NCI-H2196 treated with DMSO at 0.1 percent for 48 hours (cell line): ENCODE results near the gene TTC28.

Source experiments
- DNase-seq: peaks from one replicate; lab custom pipeline; 2025; ENCODE audit not compliant: unreplicated experiment; lab: John Stamatoyannopoulos, UW

TTC28 gene

DNA sequence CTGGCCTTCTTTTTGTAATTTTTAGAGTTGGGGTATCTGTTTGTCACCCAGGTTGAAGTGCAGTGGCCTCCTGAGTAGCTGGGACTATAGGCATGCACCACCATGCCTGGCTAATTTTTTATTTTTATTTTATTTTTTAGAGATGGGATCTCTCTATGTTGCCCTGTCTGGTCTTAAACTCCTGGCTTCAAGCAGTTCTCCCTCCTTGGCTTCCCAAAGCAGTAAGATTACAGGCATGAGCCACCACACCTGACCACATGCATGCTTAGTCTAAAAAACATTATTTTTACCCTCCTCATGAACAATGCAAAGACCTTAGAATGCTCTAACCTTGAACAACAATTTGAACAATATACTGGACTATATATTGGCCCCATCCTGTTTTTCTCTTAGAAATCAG, 738.5 kb downstream of the TTC28 start:
- DNase-seq: no peak

DNA sequence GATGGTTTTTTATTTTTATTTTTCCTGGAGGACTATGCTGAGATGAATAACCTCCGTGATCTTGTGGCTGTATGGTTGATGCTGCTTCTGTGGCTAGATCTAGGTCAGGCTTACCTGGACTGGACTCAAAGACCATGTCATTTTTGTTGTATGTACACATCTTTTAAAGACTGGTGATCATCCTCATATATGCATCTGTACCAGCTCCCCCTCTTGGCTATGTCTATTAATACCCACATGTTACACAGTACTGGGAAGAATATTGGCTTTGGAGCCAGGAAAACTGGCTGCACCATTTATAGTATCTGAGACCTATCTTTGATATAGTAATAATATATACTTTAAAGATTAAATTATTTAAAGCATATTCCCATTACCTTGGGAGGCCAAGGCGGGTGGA, 742.2 kb downstream of the TTC28 start:
- DNase-seq: no peak

GRCh38 chr22:27935897-27936296, 743.7 kb downstream of the TTC28 start:
- no peak for DNase-seq

GRCh38 chr22:27934069-27934468, 745.6 kb downstream of the TTC28 start:
- DNase-seq: no peak

DNA sequence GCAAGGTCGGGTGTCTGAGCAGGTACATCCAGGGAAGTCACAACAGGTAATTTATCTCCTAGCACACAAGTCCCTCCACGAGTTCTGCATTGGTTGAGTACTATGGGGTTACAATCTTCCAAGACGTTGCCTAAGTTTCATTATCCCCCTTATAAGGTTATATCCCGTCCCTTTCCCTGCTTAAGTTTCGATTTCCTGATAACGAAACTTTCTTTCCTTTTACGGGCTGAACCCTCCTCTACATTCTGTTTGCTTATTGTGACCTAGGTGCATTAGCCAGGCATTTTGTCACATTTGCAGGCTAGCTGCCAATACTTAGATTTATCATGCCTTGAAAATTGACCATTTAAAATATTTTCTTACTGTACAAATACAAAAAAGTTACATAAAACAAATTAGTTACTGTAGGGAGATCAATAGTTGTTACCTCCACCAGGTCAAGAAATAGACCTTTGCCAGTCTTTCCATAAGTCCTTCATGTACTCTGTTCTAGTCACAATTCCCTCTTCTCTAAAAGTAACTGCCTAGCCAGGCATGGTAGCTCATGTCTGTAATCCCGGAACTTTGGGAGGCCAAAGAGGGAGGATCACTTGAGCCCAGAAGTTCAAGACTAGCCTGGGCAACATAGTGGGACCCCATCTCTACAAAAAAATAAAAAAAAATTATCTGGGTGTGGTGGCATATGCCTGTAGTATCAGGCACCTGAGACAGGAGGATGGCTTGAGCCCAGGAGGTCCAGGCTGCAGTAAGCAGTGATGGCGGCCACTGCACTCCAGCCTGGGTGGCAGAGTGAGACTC, 746.3 kb downstream of the TTC28 start:
- DNase-seq: no peak

GRCh38 chr22:27930331-27931060, 749.1 kb downstream of the TTC28 start:
- DNase-seq: no peak
